H1 (cell line): Measurements from ENCODE around the gene ACAA1. TPM values are rescaled to one million over a fixed set of nuclear protein-coding genes. Genes with fewer than 3 reads are reported as not detected.

ENCODE experiments used
- CTCF ChIA-PET: fragments of 300-600 bp; sonication (Branson Sonifier 250); formaldehyde crosslinking; loops from one replicate; lab custom pipeline; 2021; ENCODE audit not compliant: partially characterized antibody; lab: Charles Lee
- POLR2A ChIA-PET: fragments of 300-600 bp; sonication (Branson Sonifier 250); formaldehyde crosslinking; loops from one replicate; lab custom pipeline; 2021; ENCODE audit warnings: inconsistent platforms; ENCODE audit not compliant: partially characterized antibody; lab: Charles Lee
- DNase-seq, 2 experiments: peaks; one replicate each; pipeline versions ENCODE4 v3.0.0 to v3.0.0-alpha.2; 2010 to 2022; ENCODE audit warnings: low spot score in 2 of 2, low read depth in 1 of 2, mixed read lengths in 1 of 2
- FAIRE-seq: peaks from 2 replicates; lab custom pipeline; 2011; peaks lifted over from hg19 to GRCh38; lab: Jason Lieb, UNC
- H2AFZ ChIP-seq: 2 replicates; pipeline ENCODE4 v1.8.1; 2012; ENCODE audit warnings: low read length, inconsistent platforms
- H2AK5ac ChIP-seq: 2 replicates; pipeline ENCODE4 v1.6.1; 2013; ENCODE audit warnings: low read depth, low read length
- H2BK120ac ChIP-seq: replicated peaks from 2 replicates; pipeline ENCODE3; 2013; ENCODE audit warnings: low read depth, low read length, inconsistent platforms
- H2BK12ac ChIP-seq: 2 replicates; pipeline ENCODE4 v1.6.1; 2013; ENCODE audit warnings: low read depth, low read length
- H2BK15ac ChIP-seq: 2 replicates; pipeline ENCODE4 v1.6.1; 2013; ENCODE audit warnings: low read length
- H2BK20ac ChIP-seq: 2 replicates; pipeline ENCODE4 v1.6.1; 2013; ENCODE audit warnings: low read length
- H2BK5ac ChIP-seq: 2 replicates; pipeline ENCODE4 v1.6.1; 2013; ENCODE audit warnings: low read depth, low read length
- H3K14ac ChIP-seq: 2 replicates; pipeline ENCODE4 v1.6.1; 2013; ENCODE audit warnings: inconsistent platforms; ENCODE audit not compliant: insufficient read length
- H3K18ac ChIP-seq: 2 replicates; pipeline ENCODE4 v1.6.1; 2013; ENCODE audit warnings: low read length; ENCODE audit errors: extremely low read depth
- H3K23ac ChIP-seq: 2 replicates; pipeline ENCODE4 v1.6.1; 2013; ENCODE audit warnings: inconsistent platforms; ENCODE audit not compliant: insufficient read length
- H3K23me2 ChIP-seq: 2 replicates; pipeline ENCODE4 v1.6.1; 2013; ENCODE audit warnings: low read depth, low read length
- H3K27ac ChIP-seq: 2 replicates; pipeline ENCODE4 v1.6.1; 2011; ENCODE audit warnings: low read depth, low read length, inconsistent platforms
- H3K27me3 ChIP-seq, 4 experiments: replicated peaks in 1 of 4; 1 replicate in 1 of 4; 2 replicates in 3 of 4; pipeline versions ENCODE4 v1.6.1 to v1.8.1; 2011 to 2013; ENCODE audit warnings: low read length in 3 of 4, mild to moderate bottlenecking in 3 of 4, inconsistent platforms in 2 of 4, mixed read lengths in 2 of 4, moderate library complexity in 1 of 4; ENCODE audit not compliant: control insufficient read depth in 3 of 4, insufficient read depth in 3 of 4; ENCODE audit errors: extremely low read depth in 1 of 4
- H3K36me3 ChIP-seq, 4 experiments: 2 replicates each; pipeline versions ENCODE4 v1.6.1 to v1.8.1; 2011 to 2013; ENCODE audit warnings: mild to moderate bottlenecking in 4 of 4, low read length in 3 of 4, moderate library complexity in 2 of 4, control low read depth in 1 of 4, inconsistent platforms in 1 of 4; ENCODE audit not compliant: insufficient read depth in 4 of 4, control insufficient read depth in 2 of 4
- H3K4ac ChIP-seq: replicated peaks from 2 replicates; pipeline ENCODE3; 2013; ENCODE audit warnings: low read length, low read depth, mixed read lengths, inconsistent platforms; ENCODE audit not compliant: insufficient read length
- H3K4me1 ChIP-seq, 4 experiments: replicated peaks in 1 of 4; 1 replicate in 1 of 4; 2 replicates in 3 of 4; pipeline versions ENCODE4 v1.6.1 to v1.8.1; 2011 to 2013; ENCODE audit warnings: low read length in 3 of 4, inconsistent platforms in 2 of 4, mixed read lengths in 1 of 4; ENCODE audit not compliant: insufficient read depth in 4 of 4, control insufficient read depth in 3 of 4
- H3K4me2 ChIP-seq, 2 experiments: 2 replicates each; pipeline versions ENCODE4 v1.6.1 to v1.8.1; 2011 to 2013; ENCODE audit warnings: low read depth in 2 of 2, low read length in 2 of 2, control low read depth in 1 of 2, inconsistent platforms in 1 of 2, mild to moderate bottlenecking in 1 of 2; ENCODE audit not compliant: insufficient read depth in 1 of 2
- H3K4me3 ChIP-seq, 4 experiments: fragments of 200-600, 300-600 bp in 1 of 4; sonication (generic), shearing (Covaris generic), sonication (Bioruptor Twin) in 1 of 4; 2 replicates each; pipeline versions ENCODE4 v1.5.1 to v1.8.1; 2011 to 2016; ENCODE audit warnings: low read length in 4 of 4, low read depth in 3 of 4, control low read depth in 2 of 4, inconsistent platforms in 2 of 4, mild to moderate bottlenecking in 2 of 4, mixed read lengths in 1 of 4, moderate library complexity in 1 of 4; ENCODE audit not compliant: insufficient read depth in 2 of 4; ENCODE audit errors: extremely low read depth in 1 of 4
- H3K56ac ChIP-seq: replicated peaks from 2 replicates; pipeline ENCODE3; 2013; ENCODE audit warnings: low read depth, mild to moderate bottlenecking, mixed read lengths, low read length, inconsistent platforms; ENCODE audit not compliant: insufficient read length
- H3K79me1 ChIP-seq: 2 replicates; pipeline ENCODE4 v1.6.1; 2013; ENCODE audit warnings: low read depth, low read length, control low read depth
- H3K79me2 ChIP-seq, 2 experiments: 2 replicates each; pipeline versions ENCODE4 v1.6.1 to v1.8.1; 2012 to 2013; ENCODE audit warnings: low read length in 2 of 2, mild to moderate bottlenecking in 2 of 2, inconsistent platforms in 1 of 2; ENCODE audit not compliant: insufficient read depth in 2 of 2, control insufficient read depth in 1 of 2
- H3K9ac ChIP-seq, 4 experiments: replicated peaks in 1 of 4; 1 replicate in 1 of 4; 2 replicates in 3 of 4; pipeline versions ENCODE4 v1.6.1 to v1.8.1; 2011 to 2013; ENCODE audit warnings: low read depth in 3 of 4, low read length in 3 of 4, control low read depth in 2 of 4, mild to moderate bottlenecking in 2 of 4, moderate library complexity in 2 of 4, inconsistent platforms in 1 of 4; ENCODE audit errors: extremely low read depth in 1 of 4
- H3K9me3 ChIP-seq, 2 experiments: 2 replicates each; pipeline versions ENCODE4 v1.6.1 to v1.8.1; 2012 to 2013; ENCODE audit warnings: mild to moderate bottlenecking in 2 of 2, moderate library complexity in 2 of 2, control low read depth in 1 of 2, inconsistent platforms in 1 of 2, low read depth in 1 of 2, low read length in 1 of 2, mixed read lengths in 1 of 2; ENCODE audit not compliant: insufficient read depth in 2 of 2
- H4K20me1 ChIP-seq, 2 experiments: replicated peaks in 1 of 2; 2 replicates each; pipeline versions ENCODE3 to v1.8.1; 2011 to 2013; ENCODE audit warnings: inconsistent platforms in 2 of 2, low read length in 2 of 2, mild to moderate bottlenecking in 1 of 2; ENCODE audit not compliant: insufficient read depth in 2 of 2, control insufficient read depth in 1 of 2
- H4K5ac ChIP-seq: 2 replicates; pipeline ENCODE4 v1.6.1; 2013; ENCODE audit warnings: low read length, low read depth, mixed read lengths, inconsistent platforms; ENCODE audit not compliant: insufficient read length
- H4K8ac ChIP-seq: 2 replicates; pipeline ENCODE4 v1.8.0; 2013; ENCODE audit warnings: mild to moderate bottlenecking, moderate library complexity, low read length, inconsistent platforms; ENCODE audit not compliant: insufficient read depth; ENCODE audit errors: extremely low read depth
- H4K91ac ChIP-seq: replicated peaks from 2 replicates; pipeline ENCODE3; 2013; ENCODE audit warnings: low read length, mixed read lengths, inconsistent platforms; ENCODE audit not compliant: insufficient read length
- BCL11A ChIP-seq, 2 experiments: IDR thresholded peaks; one replicate each; pipeline ENCODE4 v1.6.1; 2011; ENCODE audit warnings: low read depth in 2 of 2, low read length in 2 of 2, mild to moderate bottlenecking in 2 of 2
- EGR1 ChIP-seq: IDR thresholded peaks from 2 replicates; pipeline ENCODE4 v1.6.1; 2011; ENCODE audit warnings: low read depth, low read length, borderline replicate concordance
- HDAC2 ChIP-seq, 2 experiments: fragments of 300-600 bp in 1 of 2; sonication (generic) in 1 of 2; IDR thresholded peaks; 2 replicates each; pipeline ENCODE4 v1.6.1; 2011 to 2012; ENCODE audit warnings: low read depth in 2 of 2, low read length in 2 of 2, mild to moderate bottlenecking in 2 of 2, moderate library complexity in 2 of 2, borderline replicate concordance in 1 of 2, inconsistent platforms in 1 of 2
- JUND ChIP-seq: IDR thresholded peaks from 2 replicates; pipeline ENCODE4 v1.6.1; 2011; ENCODE audit warnings: mild to moderate bottlenecking, improper control_type of control experiment, low read length
- MAFK ChIP-seq: IDR thresholded peaks from 2 replicates; pipeline ENCODE4 v1.6.1; 2012; ENCODE audit warnings: low read depth, mild to moderate bottlenecking, improper control_type of control experiment, low read length
- NANOG ChIP-seq: IDR thresholded peaks from 2 replicates; pipeline ENCODE4 v1.6.1; 2011; ENCODE audit warnings: low read length, low read depth, mild to moderate bottlenecking, inconsistent platforms; ENCODE audit not compliant: insufficient read depth, poor library complexity, severe bottlenecking
- POLR2AphosphoS5 ChIP-seq: IDR thresholded peaks from 2 replicates; pipeline ENCODE4 v1.6.1; 2011; ENCODE audit warnings: low read depth, low read length
- SIN3A ChIP-seq, 2 experiments: IDR thresholded peaks in 1 of 2; conservative IDR thresholded peaks in 1 of 2; 2 replicates each; pipeline ENCODE4 v1.6.1; 2011 to 2012; ENCODE audit warnings: low read length in 2 of 2, improper control_type of control experiment in 1 of 2, low read depth in 1 of 2, mild to moderate bottlenecking in 1 of 2
- SIX5 ChIP-seq: IDR thresholded peaks from 2 replicates; pipeline ENCODE4 v1.6.1; 2011; ENCODE audit warnings: mild to moderate bottlenecking, low read depth, low read length
- SP1 ChIP-seq: IDR thresholded peaks from 2 replicates; pipeline ENCODE4 v1.6.1; 2011; ENCODE audit warnings: low read depth, low read length
- SRF ChIP-seq: IDR thresholded peaks from 2 replicates; pipeline ENCODE4 v1.6.1; 2011; ENCODE audit warnings: mild to moderate bottlenecking, low read depth, low read length, moderate library complexity
- TAF1 ChIP-seq: IDR thresholded peaks from 2 replicates; pipeline ENCODE4 v1.6.1; 2011; ENCODE audit warnings: mild to moderate bottlenecking, low read depth, low read length
- WGBS, 2 experiments: shearing (Covaris generic) in 1 of 2; methylation state at CpG; one replicate each; pipeline versions ENCODE4 v1.1.6 to v1.1.7; 2013 to 2015; ENCODE audit warnings: low lambda C conversion rate in 2 of 2, mixed read lengths in 2 of 2, inconsistent platforms in 1 of 2, low coverage in 1 of 2, missing lambda C conversion rate in 1 of 2; ENCODE audit not compliant: insufficient replicate concordance in 2 of 2, insufficient coverage in 1 of 2, insufficient read length in 1 of 2; ENCODE audit errors: extremely low coverage in 1 of 2, missing lambda C conversion rate in 1 of 2; 5-methylcytosine and 5-hydroxymethylcytosine counted together
- polyA plus RNA-seq, 7 experiments: library from polyadenylated mRNA; depleted of rRNA in 3 of 7; stranded (reverse) in 5 of 7; unstranded in 2 of 7; fragments of >200 nt in 5 of 7; fragments of 200-250 nt in 2 of 7; gene quantifications; 1 replicate in 5 of 7; 2 replicates in 1 of 7; 4 replicates in 1 of 7; pipeline versions ENCODE4 v1.2.1 to v1.2.3, GENCODE V29; 2011 to 2013; ENCODE audit warnings: missing spikeins in 2 of 7, mixed read lengths in 2 of 7
- total RNA-seq: library from RNA; stranded (reverse); fragmentation: NEBNext Ultra II Directional; extraction: Animal tissue kit (Norgen Biotek cat#: 25700); gene quantifications from 2 replicates; pipeline ENCODE4 v1.2.1, GENCODE V29; 2021
- TF ChIP-seq, protein P1 (sequence below): IDR thresholded peaks from 2 replicates; pipeline ENCODE4 v1.6.1; 2011; ENCODE audit warnings: low read depth, mild to moderate bottlenecking, low read length; ENCODE audit not compliant: insufficient read depth

ACAA1 gene
- total and polyA plus RNA-seq, 2 of the 8 experiments (the other 6 are each of a cell fraction or from before 2014, with no cell fraction given): 23.1 to 34.8 TPM

GRCh38 chr3:38167591-38167990 lies 30.7 kb upstream of the ACAA1 start:
- no peak overlapping the region for H2BK15ac ChIP-seq
- H2BK20ac ChIP-seq: no peak overlapping the region
- FAIRE-seq (no peak), DNase-seq (no peak)
- no peak overlapping the region for H2AFZ ChIP-seq
- H3K79me2 ChIP-seq: peaks cover 18 to 66% of the 10 kb centered on the region in 2 experiments
- no peak overlapping the region for H2BK120ac ChIP-seq
- ChIA-PET CTCF (interaction anchor here (0.7 to 1.4 kb wide), 4 partner anchors 30 to 325 kb away, joined by 3 to 4 read pairs (median 4); partner anchors contain the start of gene MYD88), POLR2A (interaction anchor here (0.6 to 1.5 kb wide), 3 partner anchors 10 to 164 kb away, joined by 3 to 5 read pairs (median 4); partner anchors contain the start of gene ACAA1)
- H3K9ac ChIP-seq: no peak overlapping the region
- peaks cover 14% of the 10 kb centered on the region; the same call in 1 of the 2 replicates for H3K23me2 ChIP-seq
- H3K18ac ChIP-seq: no peak overlapping the region
- WGBS, 2 experiments: 90% methylated on average over 4 of the region's 4 CpGs; no CpG with 5 or more reads in 1 of the 2 experiments
- H2BK12ac ChIP-seq: no peak overlapping the region
- no peaks in the 10 kb centered on the region for H3K36me3 ChIP-seq
- H3K27me3 ChIP-seq: no peaks in the 10 kb centered on the region
- no peak overlapping the region for H4K8ac ChIP-seq
- peaks cover 7 to 8% of the 10 kb centered on the region in 2 experiments for H4K20me1 ChIP-seq
- H4K91ac ChIP-seq: no peak overlapping the region
- H3K4me2 ChIP-seq: peak overlapping the region in 1 of 2 experiments; percentile 91; a peak in 1 of 4 replicates
- no peak overlapping the region for H2AK5ac ChIP-seq
- no peak overlapping the region for H4K5ac ChIP-seq
- no peak overlapping the region for H2BK5ac ChIP-seq
- no peak overlapping the region for H3K14ac ChIP-seq
- H3K23ac ChIP-seq: no peak overlapping the region
- no peaks in the 10 kb centered on the region for H3K9me3 ChIP-seq
- no peak overlapping the region for H3K4ac ChIP-seq
- no peaks in the 10 kb centered on the region; the same call in 1 of the 2 replicates for H3K79me1 ChIP-seq
- H3K56ac ChIP-seq: no peak overlapping the region
- no peak overlapping the region for H3K4me3 ChIP-seq
- H3K27ac ChIP-seq: no peak overlapping the region
- peaks cover 0 to 2% (median under 1%) of the 10 kb centered on the region in 4 experiments; a peak in 3 of 7 replicates for H3K4me1 ChIP-seq
- TF ChIP-seq MAFK: no peak
- no peak for TF ChIP-seq HDAC2 (IDR thresholded peaks at IDR 0.05; ENCODE audit: borderline replicate concordance in 1 of 2, low read depth in 2 of 2, low read length in 2 of 2)
- no peak for TF ChIP-seq TAF1
- no peak for TF ChIP-seq JUND
- TF ChIP-seq SP1: no peak
- TF ChIP-seq EGR1: no peak
- TF ChIP-seq, protein P1, sequence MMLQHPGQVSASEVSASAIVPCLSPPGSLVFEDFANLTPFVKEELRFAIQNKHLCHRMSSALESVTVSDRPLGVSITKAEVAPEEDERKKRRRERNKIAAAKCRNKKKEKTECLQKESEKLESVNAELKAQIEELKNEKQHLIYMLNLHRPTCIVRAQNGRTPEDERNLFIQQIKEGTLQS: no peak
- no peak for TF ChIP-seq NANOG
- no peak for TF ChIP-seq BCL11A (IDR thresholded peaks at IDR 0.05; ENCODE audit: low read depth in 2 of 2, low read length in 2 of 2)
- no peak for TF ChIP-seq SRF
- TF ChIP-seq SIX5: no peak
- no peak for TF ChIP-seq SIN3A (conservative IDR thresholded peaks at IDR 0.05 in 1 of 2, IDR thresholded peaks at IDR 0.05 in 1 of 2; ENCODE audit: low read depth in 1 of 2, low read length in 2 of 2)
- no peak for TF ChIP-seq POLR2AphosphoS5
